CD4-positive, alpha-beta memory T cell (primary cell): ENCODE results near the gene TMEM126B. TPM values are rescaled to one million over a fixed set of nuclear protein-coding genes. Genes with fewer than 3 reads are reported as not detected.
"Not testable (repeated sequence)": the region's sequence is repeated elsewhere in the genome, so short reads cannot be mapped to it uniquely, and the experiment has no call there.

Experiments
- CTCF ChIA-PET: fragments of 350-600 bp; sonication (Branson Sonifier 250); formaldehyde crosslinking; loops from one replicate; lab custom pipeline; 2021; ENCODE audit warnings: inconsistent platforms; ENCODE audit not compliant: partially characterized antibody; lab: Charles Lee
- POLR2A ChIA-PET: fragments of 350-600 bp; sonication (Branson Sonifier 250); formaldehyde crosslinking; loops from one replicate; lab custom pipeline; 2021; ENCODE audit not compliant: partially characterized antibody; lab: Charles Lee
- DNase-seq, 5 donors: peaks; one replicate each; pipeline versions ENCODE4 v3.0.0 to v3.0.0-alpha.2; 2020 to 2022; ENCODE audit warnings: mixed read lengths in 1 of 5
- H3K27ac ChIP-seq: one replicate; pipeline ENCODE4 v1.7.0; 2013; ENCODE audit warnings: low read depth, low read length
- H3K27me3 ChIP-seq: 2 replicates; pipeline ENCODE4 v1.7.0; 2013; ENCODE audit warnings: mild to moderate bottlenecking, low read length, moderate library complexity; ENCODE audit not compliant: insufficient read depth
- H3K36me3 ChIP-seq: 2 replicates; pipeline ENCODE4 v1.7.0; 2013; ENCODE audit warnings: mild to moderate bottlenecking, low read length, moderate library complexity; ENCODE audit not compliant: insufficient read depth
- H3K4me1 ChIP-seq: 2 replicates; pipeline ENCODE4 v1.7.0; 2013; ENCODE audit warnings: mild to moderate bottlenecking, low read length, moderate library complexity; ENCODE audit not compliant: insufficient read depth
- H3K4me3 ChIP-seq, 2 donors: one replicate each; pipeline ENCODE4 v1.7.0; 2013; ENCODE audit warnings: low read length in 2 of 2, mild to moderate bottlenecking in 1 of 2
- H3K9me3 ChIP-seq, 2 donors: one replicate each; pipeline ENCODE4 v1.7.0; 2013; ENCODE audit warnings: low read length in 2 of 2, control low read depth in 1 of 2; ENCODE audit not compliant: control insufficient read depth in 1 of 2
- H3K27ac Mint-ChIP-seq, 7 donors: one replicate each; pipeline ENCODE4 v1.8.0; 2020 to 2021; ENCODE audit warnings: mixed read lengths in 7 of 7, mild to moderate bottlenecking in 6 of 7, inconsistent platforms in 3 of 7, moderate library complexity in 3 of 7
- H3K27me3 Mint-ChIP-seq, 2 donors: one replicate each; pipeline ENCODE4 v1.8.0; 2020 to 2021; ENCODE audit warnings: mixed read lengths in 2 of 2
- H3K36me3 Mint-ChIP-seq, 2 donors: one replicate each; pipeline ENCODE4 v1.8.0; 2020 to 2021; ENCODE audit warnings: mixed read lengths in 2 of 2, inconsistent platforms in 1 of 2, mild to moderate bottlenecking in 1 of 2
- H3K4me1 Mint-ChIP-seq, 4 donors: one replicate each; pipeline ENCODE4 v1.8.0; 2020 to 2021; ENCODE audit warnings: mixed read lengths in 4 of 4, mild to moderate bottlenecking in 1 of 4
- H3K4me3 Mint-ChIP-seq, 8 donors: one replicate each; pipeline ENCODE4 v1.8.0; 2020 to 2021; ENCODE audit warnings: mixed read lengths in 8 of 8, mild to moderate bottlenecking in 7 of 8, moderate library complexity in 6 of 8, inconsistent platforms in 3 of 8
- H3K9me3 Mint-ChIP-seq, 8 donors: one replicate each; pipeline ENCODE4 v1.8.0; 2020 to 2021; ENCODE audit warnings: mixed read lengths in 8 of 8, mild to moderate bottlenecking in 5 of 8, inconsistent platforms in 3 of 8, moderate library complexity in 1 of 8
- intact Hi-C: fragments of 100-400 bp; cut with micrococcal nuclease; formaldehyde crosslinking; loops from one replicate; pipeline ENCODE4 v1.15.1; 2023
- polyA plus RNA-seq, 2 donors: library from polyadenylated mRNA; unstranded; fragments of 300-500 nt; fragmentation: Illumina TruSeq; gene quantifications; one replicate each; pipeline ENCODE4 v1.2.3, GENCODE V29; 2021
- total RNA-seq, 2 experiments: library from RNA; stranded (reverse); gene quantifications; one replicate each; pipeline ENCODE4 v1.2.3, GENCODE V29; 2021

Gene TMEM126B
- total and polyA plus RNA-seq, 4 experiments from 2014 or later, result 40.9 to 73.4 (median 56.7) TPM

- H3K27ac Mint-ChIP-seq, result no peak overlapping the region
- H3K36me3 Mint-ChIP-seq, result peaks cover 6 to 13% of the 10 kb centered on the region in 2 donors
- no peaks in the 10 kb centered on the region for H3K36me3 ChIP-seq
- H3K27me3 ChIP-seq, result peaks cover 4% of the 10 kb centered on the region
- ChIA-PET POLR2A (no interaction called here), CTCF (no interaction called here)
- no peaks in the 10 kb centered on the region for H3K9me3 ChIP-seq
- DNase-seq, result no peak
- no peak overlapping the region for H3K4me3 Mint-ChIP-seq
- H3K27me3 Mint-ChIP-seq, result peaks cover 5 to 10% of the 10 kb centered on the region in 2 donors
- peaks cover 7 to 14% (median 10%) of the 10 kb centered on the region in 4 donors for H3K4me1 Mint-ChIP-seq
- H3K4me1 ChIP-seq, result peaks cover 10% of the 10 kb centered on the region
- H3K4me3 ChIP-seq, result no peak overlapping the region
- no peaks in the 10 kb centered on the region for H3K9me3 Mint-ChIP-seq
- intact Hi-C loops, result no loop called here
- H3K27ac ChIP-seq, result no peak overlapping the region
These were observed 14.8 kb downstream of the TMEM126B start for GRCh38 chr11:85643191-85643614.

- Histone ChIP-seq H3K4me3 (peak overlapping the region; percentile 57 to 76), H3K9me3 (no peaks in the 10 kb centered on the region), H3K4me1 (peaks cover 26% of the 10 kb centered on the region), H3K27ac (peak overlapping the region; percentile 72), H3K36me3 (no peaks in the 10 kb centered on the region), H3K27me3 (peaks cover 4% of the 10 kb centered on the region)
- Mint-ChIP-seq H3K27ac (peak overlapping the region; percentile 88 to 99 (median 96)), H3K4me3 (peak overlapping the region; percentile 92 to 99 (median 96)), H3K27me3 (peaks cover 5 to 8% of the 10 kb centered on the region in 2 donors), H3K4me1 (peaks cover 16 to 32% (median 24%) of the 10 kb centered on the region in 4 donors), H3K36me3 (peaks cover 0 to 19% of the 10 kb centered on the region in 2 donors), H3K9me3 (no peaks in the 10 kb centered on the region)
- ChIA-PET CTCF (interaction anchor here (1.2 to 3.4 kb wide), 5 partner anchors 10 to 51 kb away, joined by 3 to 25 read pairs (median 7); partner anchors contain the start of genes CREBZF, DLG2 and TMEM126B), POLR2A (interaction anchor here (0.7 to 10.5 kb wide), 12 partner anchors 8 to 555 kb away, joined by 3 to 169 read pairs (median 4); partner anchors contain the start of genes CREBZF, DLG2, PICALM and TMEM126B)
- DNase-seq, result no peak
- intact Hi-C loops, result loop anchor here (1.0 kb wide), 2 partner anchors 17 to 19 kb away; partner anchors contain the start of gene TMEM126B
These were observed 18.7 kb downstream of the TMEM126B start for GRCh38 chr11:85647078-85647477.

- intact Hi-C loops, result loop anchor here (1.0 kb wide), 2 partner anchors 17 to 19 kb away; partner anchors contain the start of gene TMEM126B
- H3K27ac Mint-ChIP-seq, result peak within 1 kb of the TSS; percentile 88 to 99 (median 96)
- H3K36me3 ChIP-seq, result no peaks in the 10 kb centered on the region
- H3K27me3 ChIP-seq, result peaks cover 4% of the 10 kb centered on the region
- peaks cover 5 to 8% of the 10 kb centered on the region in 2 donors for H3K27me3 Mint-ChIP-seq
- ChIA-PET CTCF (interaction anchor here (0.8 to 3.4 kb wide), 7 partner anchors 11 to 207 kb away, joined by 3 to 25 read pairs (median 5); partner anchors contain the start of genes CCDC83, CREBZF, DLG2 and TMEM126B), POLR2A (interaction anchor here (0.7 to 10.5 kb wide), 19 partner anchors 9 to 597 kb away, joined by 3 to 169 read pairs (median 3); partner anchors contain the start of genes CREBZF, DLG2, PICALM and TMEM126B)
- H3K9me3 ChIP-seq, result no peaks in the 10 kb centered on the region
- no peaks in the 10 kb centered on the region for H3K9me3 Mint-ChIP-seq
- peak within 1 kb of the TSS; percentile 92 to 99 (median 96) for H3K4me3 Mint-ChIP-seq
- H3K36me3 Mint-ChIP-seq, result peaks cover 0 to 22% of the 10 kb centered on the region in 2 donors
- H3K4me1 Mint-ChIP-seq, result peaks cover 19 to 32% (median 27%) of the 10 kb centered on the region in 4 donors
- peaks cover 26% of the 10 kb centered on the region for H3K4me1 ChIP-seq
- peak within 1 kb of the TSS; percentile 72 for H3K27ac ChIP-seq
- DNase-seq, result peak; percentile 87 to 93 (median 89)
- peak within 1 kb of the TSS; percentile 57 to 76 for H3K4me3 ChIP-seq
These were observed 19.4 kb downstream of the TMEM126B start, which contains the start of gene TMEM126A for GRCh38 chr11:85647604-85648299. Gene TMEM126A (plus strand): TSS chr11:85647967. CDS start chr11:85650256, 2,289 bp downstream.

- Histone ChIP-seq H3K4me1 (peaks cover 26% of the 10 kb centered on the region), H3K36me3 (peaks cover 8% of the 10 kb centered on the region), H3K27me3 (no peaks in the 10 kb centered on the region), H3K27ac (no peak overlapping the region), H3K4me3 (no peak overlapping the region), H3K9me3 (no peaks in the 10 kb centered on the region)
- Mint-ChIP-seq H3K4me1 (peaks cover 22 to 36% (median 29%) of the 10 kb centered on the region in 4 donors), H3K27me3 (no peaks in the 10 kb centered on the region), H3K27ac (peak overlapping the region in 1 of 7 donors; percentile 23), H3K9me3 (no peaks in the 10 kb centered on the region), H3K36me3 (peaks cover 0 to 43% of the 10 kb centered on the region in 2 donors), H3K4me3 (no peak overlapping the region)
- DNase-seq, result no peak
- ChIA-PET CTCF (no interaction called here), POLR2A (interaction anchor here (2.2 to 10.5 kb wide), 3 partner anchors 10 to 101 kb away, joined by 4 to 169 read pairs (median 15); partner anchors contain the start of genes CREBZF, DLG2 and TMEM126B)
- intact Hi-C loops, result no loop called here
These were observed 22.7 kb downstream of the TMEM126B start for GRCh38 chr11:85651118-85651517.

DNA sequence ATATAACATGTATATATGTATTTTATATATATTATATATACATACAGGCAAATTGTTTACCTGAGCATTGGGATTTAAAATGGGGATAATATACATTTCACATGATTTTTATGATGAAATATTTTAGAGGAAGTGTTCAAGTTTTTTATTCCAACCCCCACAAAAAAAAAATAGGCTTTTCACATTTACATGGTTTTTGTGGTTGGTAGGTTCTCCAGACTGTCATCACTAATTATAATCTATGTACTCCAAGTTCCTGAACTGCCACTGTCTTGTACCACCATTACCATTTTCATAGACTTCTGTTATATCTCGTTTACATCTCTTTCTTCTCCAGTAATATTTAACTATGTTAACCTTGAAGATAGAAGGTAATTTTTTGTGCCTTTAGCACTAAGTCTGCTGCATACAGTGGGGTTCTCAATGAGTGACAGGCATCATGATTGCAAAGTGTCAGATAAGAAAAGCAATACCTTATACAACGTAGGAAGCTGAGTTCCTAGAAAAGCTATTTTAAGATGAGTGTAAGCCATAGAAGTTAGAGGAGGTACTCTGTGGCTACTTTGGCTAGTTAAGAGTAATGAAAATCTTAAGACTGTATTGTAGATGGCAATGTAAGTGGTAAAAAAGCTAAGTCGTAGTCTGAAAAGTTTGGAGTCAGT lies 24.5 kb downstream of the TMEM126B start:
- H3K9me3 Mint-ChIP-seq, result no peaks in the 10 kb centered on the region
- Histone ChIP-seq H3K36me3 (peaks cover 21% of the 10 kb centered on the region), H3K27me3 (no peaks in the 10 kb centered on the region), H3K27ac (no peak overlapping the region), H3K4me3 (no peak overlapping the region), H3K4me1 (peaks cover 18% of the 10 kb centered on the region), H3K9me3 (no peaks in the 10 kb centered on the region)
- intact Hi-C loops, result no loop called here
- CTCF ChIA-PET, result interaction anchor here (1.2 kb wide), 1 partner anchor 11 kb away, joined by 4 read pairs; no protein-coding TSS in a partner anchor
- POLR2A ChIA-PET, result interaction anchor here (2.2 to 10.5 kb wide), 2 partner anchors 9 to 99 kb away, joined by 4 to 169 read pairs; partner anchors contain the start of gene CREBZF
- no peaks in the 10 kb centered on the region for H3K27me3 Mint-ChIP-seq
- no peak for DNase-seq
- peak overlapping the region in 3 of 7 donors; percentile 5 to 78 (median 71) for H3K27ac Mint-ChIP-seq
- peaks cover 0 to 55% of the 10 kb centered on the region in 2 donors for H3K36me3 Mint-ChIP-seq
- no peak overlapping the region for H3K4me3 Mint-ChIP-seq
- H3K4me1 Mint-ChIP-seq, result peaks cover 22 to 29% (median 26%) of the 10 kb centered on the region in 4 donors

- CTCF ChIA-PET, H3K4me3 Mint-ChIP-seq, H3K27ac ChIP-seq, H3K4me3 ChIP-seq, H3K9me3 Mint-ChIP-seq, DNase-seq, H3K27ac Mint-ChIP-seq, H3K9me3 ChIP-seq, H3K27me3 Mint-ChIP-seq, intact Hi-C loops, H3K27me3 ChIP-seq: not testable (repeated sequence)
- POLR2A ChIA-PET, result interaction anchor here (10.5 kb wide), 1 partner anchor 7 kb away, joined by 169 read pairs; the partner anchor contains the start of gene CREBZF
- Histone ChIP-seq H3K36me3 (peaks cover 21% of the 10 kb centered on the region), H3K4me1 (peaks cover 11% of the 10 kb centered on the region)
- peaks cover 0 to 64% of the 10 kb centered on the region in 2 donors for H3K36me3 Mint-ChIP-seq
- H3K4me1 Mint-ChIP-seq, result peaks cover 18 to 30% (median 22%) of the 10 kb centered on the region in 4 donors
These were observed 25.9 kb downstream of the TMEM126B start for GRCh38 chr11:85654343-85654742.
